SK-N-SH (cell line): ENCODE data around the gene MAP1B. TPM values are rescaled to one million over a fixed set of nuclear protein-coding genes. Genes with fewer than 3 reads are reported as not detected.

Experiments used
- CTCF ChIA-PET: fragments of 300-600, 350-600 bp; formaldehyde crosslinking; extraction: SDS; loops from one replicate; lab custom pipeline; 2021; lab: Yijun Ruan, JAX
- POLR2A ChIA-PET: fragments of 350-600 bp; sonication (Branson Sonifier 250); formaldehyde crosslinking; extraction: SDS; loops from one replicate; lab custom pipeline; 2020; ENCODE audit warnings: antibody characterized with exemption, inconsistent platforms; lab: Yijun Ruan, JAX
- DNase-seq: peaks from one replicate; pipeline ENCODE4 v3.0.0; 2012
- H2AFZ ChIP-seq: fragments of 200-600 bp; sonication (generic); 2 replicates; pipeline ENCODE4 v1.8.1; 2016; ENCODE audit warnings: antibody characterized with exemption, mild to moderate bottlenecking, low read depth
- H3F3A ChIP-seq: fragments of 200-600 bp; sonication (generic); replicated peaks from 2 replicates; pipeline ENCODE3; 2016; ENCODE audit warnings: antibody characterized with exemption, mild to moderate bottlenecking; ENCODE audit not compliant: insufficient read depth
- H3K27ac ChIP-seq, 2 experiments: fragments of 200-500 bp in 1 of 2; fragments of 200-600 bp in 1 of 2; sonication (Bioruptor generic) in 1 of 2; sonication (generic), shearing (Covaris generic) in 1 of 2; 2 replicates each; pipeline versions ENCODE4 v1.5.1 to v1.6.1; 2014 to 2016; ENCODE audit warnings: low read depth in 2 of 2, inconsistent platforms in 1 of 2, low read length in 1 of 2, mild to moderate bottlenecking in 1 of 2, mixed read lengths in 1 of 2
- H3K27me3 ChIP-seq: fragments of 200-600 bp; sonication (generic), shearing (Covaris generic); 2 replicates; pipeline ENCODE4 v1.6.1; 2016; ENCODE audit warnings: mixed run types; ENCODE audit not compliant: insufficient read depth
- H3K36me3 ChIP-seq, 2 experiments: fragments of 200-500 bp in 1 of 2; fragments of 200-600 bp in 1 of 2; sonication (Bioruptor generic) in 1 of 2; sonication (generic) in 1 of 2; replicated peaks in 1 of 2; 2 replicates each; pipeline versions ENCODE3 to v1.5.1; 2014 to 2016; ENCODE audit warnings: low read length in 1 of 2, mild to moderate bottlenecking in 1 of 2; ENCODE audit not compliant: insufficient read depth in 2 of 2, control insufficient read depth in 1 of 2
- H3K4me1 ChIP-seq, 2 experiments: fragments of 200-500 bp in 1 of 2; fragments of 200-600 bp in 1 of 2; sonication (Bioruptor generic) in 1 of 2; sonication (generic), shearing (Covaris generic) in 1 of 2; 2 replicates each; pipeline versions ENCODE4 v1.5.1 to v1.6.1; 2014 to 2016; ENCODE audit warnings: low read depth in 1 of 2, low read length in 1 of 2, mixed run types in 1 of 2; ENCODE audit not compliant: insufficient read depth in 2 of 2, control insufficient read depth in 1 of 2
- H3K4me2 ChIP-seq: fragments of 200-600 bp; sonication (generic), shearing (Covaris generic); 2 replicates; pipeline ENCODE4 v1.6.1; 2017; ENCODE audit warnings: mixed run types
- H3K4me3 ChIP-seq, 2 experiments: fragments of 200-500 bp in 1 of 2; fragments of 200-600 bp in 1 of 2; sonication (Bioruptor generic) in 1 of 2; sonication (generic), shearing (Covaris generic) in 1 of 2; 2 replicates each; pipeline versions ENCODE4 v1.5.1 to v1.8.1; 2014 to 2016; ENCODE audit warnings: low read depth in 2 of 2, inconsistent platforms in 1 of 2, low read length in 1 of 2, mild to moderate bottlenecking in 1 of 2, mixed read lengths in 1 of 2, moderate library complexity in 1 of 2
- H3K79me2 ChIP-seq: fragments of 200-600 bp; sonication (generic); 2 replicates; pipeline ENCODE4 v1.8.1; 2017; ENCODE audit warnings: mild to moderate bottlenecking; ENCODE audit not compliant: insufficient read depth
- H3K9ac ChIP-seq: fragments of 200-600 bp; sonication (generic); 2 replicates; pipeline ENCODE4 v1.6.1; 2017; ENCODE audit warnings: mixed run types
- H3K9me2 ChIP-seq: fragments of 200-600 bp; sonication (generic); 2 replicates; pipeline ENCODE4 v1.6.1; 2017; ENCODE audit warnings: mixed run types
- H3K9me3 ChIP-seq: fragments of 200-600 bp; sonication (generic); 2 replicates; pipeline ENCODE4 v1.6.1; 2017; ENCODE audit warnings: mixed run types, mild to moderate bottlenecking, moderate library complexity
- H4K20me1 ChIP-seq: fragments of 200-600 bp; sonication (generic); 2 replicates; pipeline ENCODE4 v1.6.1; 2017; ENCODE audit warnings: mild to moderate bottlenecking, mixed run types; ENCODE audit not compliant: insufficient read depth
- CHD2 ChIP-seq: fragments of 150-350 bp; IDR thresholded peaks from 2 replicates; pipeline ENCODE4 v1.6.1; 2018; ENCODE audit warnings: low read length; ENCODE audit not compliant: partially characterized antibody
- ELF1 ChIP-seq: IDR thresholded peaks from 2 replicates; pipeline ENCODE4 v1.4.0; 2012
- EP300 ChIP-seq, 2 experiments: IDR thresholded peaks; 2 replicates each; pipeline versions ENCODE4 v1.4.0 to v1.6.1; 2012; ENCODE audit warnings: borderline replicate concordance in 1 of 2, low read depth in 1 of 2, low read length in 1 of 2
- EZH2phosphoT487 ChIP-seq: fragments of 200-600 bp; sonication (generic); IDR thresholded peaks from 2 replicates; pipeline ENCODE4 v1.6.1; 2017; ENCODE audit warnings: low read depth, mixed run types, mild to moderate bottlenecking, antibody characterized with exemption, moderate library complexity, borderline replicate concordance
- FOSL2 ChIP-seq: IDR thresholded peaks from 2 replicates; pipeline ENCODE4 v1.4.0; 2012; ENCODE audit warnings: low read depth, mild to moderate bottlenecking, moderate library complexity, borderline replicate concordance
- FOXJ3 ChIP-seq: sonication (generic); formaldehyde crosslinking; IDR thresholded peaks from 2 replicates; pipeline ENCODE4 v1.5.1; 2020; ENCODE audit warnings: mild to moderate bottlenecking, missing genetic modification reagents
- FOXM1 ChIP-seq: IDR thresholded peaks from 2 replicates; pipeline ENCODE4 v1.4.0; 2012; ENCODE audit warnings: low read depth, mild to moderate bottlenecking
- GABPA ChIP-seq: IDR thresholded peaks from 2 replicates; pipeline ENCODE4 v1.4.0; 2012; ENCODE audit warnings: low read depth, mild to moderate bottlenecking
- JUND ChIP-seq: IDR thresholded peaks from 2 replicates; pipeline ENCODE4 v1.4.0; 2012
- MEF2A ChIP-seq: IDR thresholded peaks from 2 replicates; pipeline ENCODE4 v1.4.0; 2012; ENCODE audit warnings: low read depth, borderline replicate concordance
- NFIC ChIP-seq: IDR thresholded peaks from 2 replicates; pipeline ENCODE4 v1.4.0; 2012; ENCODE audit warnings: borderline replicate concordance
- POLR2AphosphoS5 ChIP-seq: IDR thresholded peaks from 2 replicates; pipeline ENCODE4 v1.6.1; 2012; ENCODE audit warnings: low read depth, low read length
- RAD21 ChIP-seq: IDR thresholded peaks from 2 replicates; pipeline ENCODE4 v1.6.1; 2012; ENCODE audit warnings: mild to moderate bottlenecking, low read length
- RCOR1 ChIP-seq: fragments of 150-350 bp; IDR thresholded peaks from 2 replicates; pipeline ENCODE4 v1.6.1; 2017; ENCODE audit warnings: antibody characterized with exemption, low read length
- RFX5 ChIP-seq: IDR thresholded peaks from 2 replicates; pipeline ENCODE4 v1.6.1; 2012; ENCODE audit warnings: mild to moderate bottlenecking, improper control_type of control experiment, low read length
- RXRA ChIP-seq: IDR thresholded peaks from 2 replicates; pipeline ENCODE4 v1.4.0; 2012; ENCODE audit warnings: low read depth, mild to moderate bottlenecking, borderline replicate concordance
- SIN3A ChIP-seq: IDR thresholded peaks from 2 replicates; pipeline ENCODE4 v1.6.1; 2012; ENCODE audit warnings: low read depth, mild to moderate bottlenecking, low read length, moderate library complexity, borderline replicate concordance
- SMC3 ChIP-seq: IDR thresholded peaks from 2 replicates; pipeline ENCODE4 v1.6.1; 2012; ENCODE audit warnings: low read depth, low read length, improper control_type of control experiment
- TCF12 ChIP-seq: IDR thresholded peaks from 2 replicates; pipeline ENCODE4 v1.4.0; 2012
- TEAD4 ChIP-seq: IDR thresholded peaks from 2 replicates; pipeline ENCODE4 v1.4.0; 2012; ENCODE audit warnings: mild to moderate bottlenecking, borderline replicate concordance; ENCODE audit not compliant: insufficient read depth
- YY1 ChIP-seq: IDR thresholded peaks from 2 replicates; pipeline ENCODE4 v1.4.0; 2012; ENCODE audit warnings: low read depth, mild to moderate bottlenecking
- ZBTB33 ChIP-seq: IDR thresholded peaks from 2 replicates; pipeline ENCODE4 v1.4.0; 2012; ENCODE audit warnings: low read depth, borderline replicate concordance
- WGBS: methylation state at CpG from one replicate; pipeline ENCODE4 v1.1.6; 2017; ENCODE audit warnings: low lambda C conversion rate; 5-methylcytosine and 5-hydroxymethylcytosine counted together
- polyA plus RNA-seq, 3 experiments: library from polyadenylated mRNA; depleted of rRNA; stranded (reverse); fragments of >200 nt; gene quantifications; 2 replicates each; pipeline ENCODE4 v1.2.3, GENCODE V29; 2012
- TF ChIP-seq, protein P1 (sequence below): fragments of 150-350 bp; IDR thresholded peaks from 2 replicates; pipeline ENCODE4 v1.6.1; 2017; ENCODE audit warnings: antibody characterized with exemption, low read length, low read depth, borderline replicate concordance
- TF ChIP-seq, protein P2 (sequence below): fragments of 150-350 bp; IDR thresholded peaks from 2 replicates; pipeline ENCODE4 v1.6.1; 2016; ENCODE audit warnings: mild to moderate bottlenecking, low read depth, low read length
- TF ChIP-seq, protein P3 (sequence below): fragments of 200-600 bp; sonication (generic); IDR thresholded peaks from 2 replicates; pipeline ENCODE4 v1.6.1; 2017; ENCODE audit warnings: antibody characterized with exemption, mild to moderate bottlenecking, moderate library complexity
- TF ChIP-seq, protein P4 (sequence below): IDR thresholded peaks from 2 replicates; pipeline ENCODE4 v1.4.0; 2012; ENCODE audit warnings: low read depth, borderline replicate concordance

MAP1B gene
- polyA plus RNA-seq, 1 of the 3 experiments (the other 2 are of a cell fraction) = 47.5 TPM

DNA sequence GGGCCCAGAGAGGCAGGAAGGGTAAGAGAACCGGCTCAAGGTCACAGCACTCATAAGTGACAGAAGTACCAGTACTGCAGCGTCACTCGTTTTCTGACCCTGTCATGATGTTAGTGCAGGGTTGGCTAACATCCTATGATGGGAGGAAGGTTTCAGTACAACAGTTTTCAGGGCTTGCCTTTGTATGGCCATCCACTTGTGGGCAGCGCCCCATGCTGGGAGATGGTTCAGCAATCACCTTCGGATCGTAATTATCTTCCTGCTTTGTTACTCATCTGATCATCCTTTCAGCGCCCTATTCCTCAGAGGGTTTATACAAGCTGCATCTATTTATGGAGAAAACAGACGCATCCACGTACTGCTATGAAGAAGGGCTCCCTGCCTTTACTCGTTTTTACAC, 2.4 kb downstream of the MAP1B start:
- peak overlapping the region; percentile 94 for H3K9ac ChIP-seq
- H3K4me1 ChIP-seq = peaks cover 16 to 45% of the 10 kb centered on the region in 2 experiments
- H3K79me2 ChIP-seq = peaks cover 74% of the 10 kb centered on the region
- WGBS = 5% methylated on average over 10 of the region's 10 CpGs
- H3K4me2 ChIP-seq = peak overlapping the region; percentile 91
- no peaks in the 10 kb centered on the region for H3K27me3 ChIP-seq
- no peaks in the 10 kb centered on the region for H3K9me3 ChIP-seq
- H2AFZ ChIP-seq = no peak overlapping the region
- peaks cover 22% of the 10 kb centered on the region for H3F3A ChIP-seq
- peaks cover 55% of the 10 kb centered on the region for H4K20me1 ChIP-seq
- DNase-seq = peak; percentile 54
- peak overlapping the region; percentile 78 to 97 for H3K27ac ChIP-seq
- H3K4me3 ChIP-seq = peak overlapping the region; percentile 83 to 97
- no peaks in the 10 kb centered on the region for H3K9me2 ChIP-seq
- peaks cover 47 to 58% of the 10 kb centered on the region in 2 experiments for H3K36me3 ChIP-seq
- CTCF ChIA-PET = interaction anchor here (0.9 to 5.0 kb wide), 19 partner anchors 13 to 338 kb away, joined by 3 to 31 read pairs (median 4); no protein-coding TSS in a partner anchor
- POLR2A ChIA-PET = interaction anchor here (1.2 to 5.1 kb wide), 4 partner anchors 18 to 199 kb away, joined by 3 to 21 read pairs (median 5); no protein-coding TSS in a partner anchor
- TF ChIP-seq SIN3A (peak; percentile 65; the same call in 1 of the 2 replicates), FOXM1 (no peak), RAD21 (peak; percentile 78), NFIC (no peak), ELF1 (no peak), JUND (no peak), POLR2AphosphoS5 (peak; percentile 50), CHD2 (no peak), GABPA (no peak), EP300 (IDR thresholded peaks at IDR 0.05; ENCODE audit: borderline replicate concordance in 1 of 2, low read depth in 1 of 2, low read length in 1 of 2) (no peak), ZBTB33 (no peak), TCF12 (no peak), RCOR1 (no peak), RXRA (no peak), FOXJ3 (CRISPR knock-in tag) (no peak), TEAD4 (no peak), YY1 (no peak), MEF2A (no peak), FOSL2 (no peak), RFX5 (no peak), SMC3 (peak; percentile 63), EZH2phosphoT487 (no peak)
- TF ChIP-seq, protein P1, sequence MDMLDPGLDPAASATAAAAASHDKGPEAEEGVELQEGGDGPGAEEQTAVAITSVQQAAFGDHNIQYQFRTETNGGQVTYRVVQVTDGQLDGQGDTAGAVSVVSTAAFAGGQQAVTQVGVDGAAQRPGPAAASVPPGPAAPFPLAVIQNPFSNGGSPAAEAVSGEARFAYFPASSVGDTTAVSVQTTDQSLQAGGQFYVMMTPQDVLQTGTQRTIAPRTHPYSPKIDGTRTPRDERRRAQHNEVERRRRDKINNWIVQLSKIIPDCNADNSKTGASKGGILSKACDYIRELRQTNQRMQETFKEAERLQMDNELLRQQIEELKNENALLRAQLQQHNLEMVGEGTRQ = no peak
- TF ChIP-seq, protein P2, sequence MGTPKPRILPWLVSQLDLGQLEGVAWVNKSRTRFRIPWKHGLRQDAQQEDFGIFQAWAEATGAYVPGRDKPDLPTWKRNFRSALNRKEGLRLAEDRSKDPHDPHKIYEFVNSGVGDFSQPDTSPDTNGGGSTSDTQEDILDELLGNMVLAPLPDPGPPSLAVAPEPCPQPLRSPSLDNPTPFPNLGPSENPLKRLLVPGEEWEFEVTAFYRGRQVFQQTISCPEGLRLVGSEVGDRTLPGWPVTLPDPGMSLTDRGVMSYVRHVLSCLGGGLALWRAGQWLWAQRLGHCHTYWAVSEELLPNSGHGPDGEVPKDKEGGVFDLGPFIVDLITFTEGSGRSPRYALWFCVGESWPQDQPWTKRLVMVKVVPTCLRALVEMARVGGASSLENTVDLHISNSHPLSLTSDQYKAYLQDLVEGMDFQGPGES = no peak
- TF ChIP-seq, protein P3, sequence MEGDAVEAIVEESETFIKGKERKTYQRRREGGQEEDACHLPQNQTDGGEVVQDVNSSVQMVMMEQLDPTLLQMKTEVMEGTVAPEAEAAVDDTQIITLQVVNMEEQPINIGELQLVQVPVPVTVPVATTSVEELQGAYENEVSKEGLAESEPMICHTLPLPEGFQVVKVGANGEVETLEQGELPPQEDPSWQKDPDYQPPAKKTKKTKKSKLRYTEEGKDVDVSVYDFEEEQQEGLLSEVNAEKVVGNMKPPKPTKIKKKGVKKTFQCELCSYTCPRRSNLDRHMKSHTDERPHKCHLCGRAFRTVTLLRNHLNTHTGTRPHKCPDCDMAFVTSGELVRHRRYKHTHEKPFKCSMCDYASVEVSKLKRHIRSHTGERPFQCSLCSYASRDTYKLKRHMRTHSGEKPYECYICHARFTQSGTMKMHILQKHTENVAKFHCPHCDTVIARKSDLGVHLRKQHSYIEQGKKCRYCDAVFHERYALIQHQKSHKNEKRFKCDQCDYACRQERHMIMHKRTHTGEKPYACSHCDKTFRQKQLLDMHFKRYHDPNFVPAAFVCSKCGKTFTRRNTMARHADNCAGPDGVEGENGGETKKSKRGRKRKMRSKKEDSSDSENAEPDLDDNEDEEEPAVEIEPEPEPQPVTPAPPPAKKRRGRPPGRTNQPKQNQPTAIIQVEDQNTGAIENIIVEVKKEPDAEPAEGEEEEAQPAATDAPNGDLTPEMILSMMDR = peak; percentile 63
- TF ChIP-seq, protein P4, sequence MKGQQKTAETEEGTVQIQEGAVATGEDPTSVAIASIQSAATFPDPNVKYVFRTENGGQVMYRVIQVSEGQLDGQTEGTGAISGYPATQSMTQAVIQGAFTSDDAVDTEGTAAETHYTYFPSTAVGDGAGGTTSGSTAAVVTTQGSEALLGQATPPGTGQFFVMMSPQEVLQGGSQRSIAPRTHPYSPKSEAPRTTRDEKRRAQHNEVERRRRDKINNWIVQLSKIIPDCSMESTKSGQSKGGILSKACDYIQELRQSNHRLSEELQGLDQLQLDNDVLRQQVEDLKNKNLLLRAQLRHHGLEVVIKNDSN = no peak
